Activated CD4-positive, alpha-beta T cell treated with anti-CD3 and anti-CD28 coated beads, Interleukin-2, amount 50 U/mL, for 48 hours (primary cell): ENCODE measurements around the gene FXYD4.
"Not testable (repeated sequence)": the region's sequence is repeated elsewhere in the genome, so short reads cannot be mapped to it uniquely, and the experiment has no call there.

Source experiments
- DNase-seq, 2 experiments: peaks; one replicate each; pipeline ENCODE4 v3.0.0-alpha.2; 2020

FXYD4 gene, protein sequence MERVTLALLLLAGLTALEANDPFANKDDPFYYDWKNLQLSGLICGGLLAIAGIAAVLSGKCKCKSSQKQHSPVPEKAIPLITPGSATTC

DNA sequence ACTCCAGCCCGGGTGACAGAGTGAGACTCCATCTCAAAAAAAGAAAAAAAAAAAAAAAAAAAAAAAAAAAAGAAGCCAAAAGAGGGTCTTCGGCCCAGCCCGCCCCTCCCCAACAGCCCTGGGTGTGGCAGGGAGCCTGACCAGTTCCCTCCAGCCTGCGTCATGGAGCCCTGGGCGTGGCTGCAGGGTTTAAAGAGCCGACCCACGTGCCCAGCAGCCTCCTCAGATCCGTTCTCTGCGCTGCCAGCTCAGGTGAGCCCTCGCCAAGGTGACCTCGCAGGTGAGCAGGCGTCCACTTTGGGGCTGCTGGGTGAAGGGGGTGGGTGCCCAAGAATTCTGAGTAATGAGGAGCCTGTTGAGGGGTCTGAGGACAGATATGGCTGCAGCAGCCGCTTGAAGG is at the start of gene FXYD4:
Gene FXYD4, plus strand, starts transcription at position 219 of the 400 bp plus-strand sequence. CDS start 2,111 bp downstream, outside the sequence.
- no peak for DNase-seq

DNA sequence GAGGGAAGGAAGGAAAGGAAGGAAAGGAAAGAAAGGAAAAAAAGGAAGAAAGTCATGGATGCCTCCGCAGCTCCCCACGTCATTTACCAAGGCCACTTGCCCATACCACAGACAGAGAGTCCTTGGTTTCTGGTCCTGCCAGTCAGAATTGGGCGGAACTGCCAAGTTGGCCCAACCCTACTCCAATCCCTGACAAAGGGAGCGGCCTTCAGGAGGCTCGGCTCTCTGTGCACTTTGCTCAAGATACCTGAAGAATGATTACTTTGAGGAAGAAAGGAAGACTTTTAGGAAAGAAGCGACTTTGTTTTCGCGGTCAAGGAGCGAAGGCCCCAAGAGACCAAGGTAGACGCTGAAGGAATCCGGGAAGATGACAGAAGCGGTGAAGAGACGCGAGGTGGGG is 49.1 kb upstream of the FXYD4 start:
- DNase-seq, result no peak

DNA sequence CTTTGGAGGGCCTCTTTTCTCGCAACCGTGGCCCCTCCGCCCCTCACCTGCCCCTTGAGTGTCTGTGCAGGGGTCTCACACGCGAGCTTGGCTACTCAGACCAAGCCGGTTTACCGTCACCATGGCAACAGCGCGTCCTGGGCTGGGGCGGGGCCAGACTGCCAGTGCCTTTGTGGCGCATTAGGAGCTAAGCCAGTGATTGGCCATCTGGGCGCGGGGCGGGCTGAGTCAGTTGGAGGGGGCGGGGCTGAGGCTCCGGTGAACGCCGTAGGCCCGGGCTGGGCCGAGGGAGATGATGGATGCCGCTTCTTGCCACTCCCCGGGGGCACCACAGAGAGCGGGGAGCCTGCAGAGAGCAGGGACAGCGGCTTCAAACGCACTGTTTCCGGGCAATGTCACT is 48.7 kb upstream of the FXYD4 start:
- DNase-seq, result peak; percentile 87 to 90

DNA sequence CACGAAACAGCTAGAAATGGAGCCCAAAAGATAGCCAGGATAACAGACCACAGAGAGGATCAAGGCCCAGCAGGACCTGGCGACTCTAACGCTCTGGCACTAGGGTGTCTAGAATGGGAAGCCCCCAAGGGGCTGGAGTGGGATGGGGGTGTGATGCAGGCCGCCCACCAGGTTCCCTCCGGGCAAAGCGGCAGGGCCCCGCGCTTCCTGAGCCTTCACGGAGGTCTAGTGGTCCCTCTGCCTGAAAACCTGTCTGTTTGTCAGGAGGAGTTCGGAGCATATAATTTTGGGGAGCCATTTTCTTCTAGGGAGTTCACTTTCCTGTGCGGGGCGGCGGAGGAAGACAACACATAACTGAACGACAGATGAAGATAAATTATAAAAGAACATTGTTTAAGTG is 48.2 kb upstream of the FXYD4 start:
- no peak for DNase-seq

DNA sequence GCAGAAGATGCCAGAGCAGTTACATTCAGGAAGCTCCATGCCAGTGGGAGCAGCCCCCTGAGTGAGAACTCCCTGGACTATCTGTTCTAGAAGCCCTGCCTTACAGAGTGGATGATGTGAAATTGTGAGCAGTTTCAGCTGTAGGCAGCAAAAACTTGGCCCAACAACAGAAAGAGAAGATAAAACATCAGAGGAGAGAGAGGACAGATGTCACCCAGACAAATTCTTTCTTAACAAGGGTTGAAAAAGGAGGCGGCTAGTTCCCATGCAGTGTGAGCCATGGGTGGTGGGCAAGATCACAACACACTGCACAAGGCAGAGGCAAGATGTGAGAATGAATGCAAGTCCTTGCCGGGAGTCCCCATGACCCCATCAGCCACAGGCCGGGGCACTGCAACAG is 46.6 kb upstream of the FXYD4 start:
- DNase-seq, result no peak

DNA sequence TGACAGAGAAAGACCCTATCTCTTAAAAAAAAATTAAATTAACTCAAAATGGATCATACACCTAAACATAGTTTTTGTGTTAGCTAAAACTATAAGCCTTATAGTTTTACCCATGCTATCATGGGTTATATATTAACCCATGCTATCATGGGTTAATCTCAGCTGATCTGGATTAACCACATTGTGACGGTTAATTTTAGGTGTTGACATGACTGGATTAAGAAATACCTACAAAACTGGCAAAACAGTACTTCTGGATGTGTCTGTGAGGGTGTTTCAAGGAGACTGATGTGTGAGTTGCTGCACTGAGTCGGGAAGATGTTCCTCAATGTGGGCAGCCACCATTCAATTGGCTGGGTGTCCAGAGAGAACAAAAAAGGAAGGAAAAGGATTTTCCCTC is 44.3 kb upstream of the FXYD4 start:
- DNase-seq, result no peak

DNA sequence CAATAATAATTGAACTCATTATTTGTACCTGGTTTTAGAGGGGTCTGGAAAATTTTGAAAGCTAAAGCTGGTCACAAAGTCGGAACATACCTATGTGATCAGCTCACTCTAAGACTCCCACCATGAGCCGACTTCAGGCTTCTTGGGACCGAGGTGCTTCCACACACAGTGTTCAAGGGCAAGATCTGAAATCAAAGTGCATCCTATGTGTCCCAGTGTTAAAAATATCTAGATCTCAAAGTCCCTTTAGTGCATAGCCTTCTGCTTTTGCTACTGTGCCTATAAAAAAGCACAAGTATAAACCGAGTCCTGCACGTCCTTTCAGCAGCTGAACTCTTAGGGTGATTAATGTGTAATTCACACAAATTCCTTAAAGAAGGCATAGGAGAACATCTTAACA is 43.5 kb upstream of the FXYD4 start:
- no peak for DNase-seq

DNA sequence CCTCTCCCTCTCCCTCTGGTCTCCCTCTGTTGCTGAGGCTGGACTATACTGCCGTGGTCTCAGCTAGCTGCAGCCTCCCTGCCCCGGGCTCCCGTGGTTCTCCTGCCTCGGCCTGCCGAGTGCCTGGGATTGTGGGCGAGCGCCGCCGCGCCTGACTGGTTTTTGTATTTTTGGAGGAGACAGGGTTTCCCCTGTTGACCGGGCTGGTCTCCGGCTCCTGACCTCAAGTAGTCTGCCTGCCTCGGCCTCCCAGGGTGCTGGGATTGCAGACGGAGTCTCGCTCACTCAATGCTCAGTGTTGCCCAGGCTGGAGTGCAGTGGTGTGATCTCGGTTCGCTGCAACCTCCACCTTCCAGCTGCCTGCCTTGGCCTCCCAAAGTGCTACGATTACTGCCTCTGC is 42.6 kb upstream of the FXYD4 start:
- not testable (repeated sequence) for DNase-seq

DNA sequence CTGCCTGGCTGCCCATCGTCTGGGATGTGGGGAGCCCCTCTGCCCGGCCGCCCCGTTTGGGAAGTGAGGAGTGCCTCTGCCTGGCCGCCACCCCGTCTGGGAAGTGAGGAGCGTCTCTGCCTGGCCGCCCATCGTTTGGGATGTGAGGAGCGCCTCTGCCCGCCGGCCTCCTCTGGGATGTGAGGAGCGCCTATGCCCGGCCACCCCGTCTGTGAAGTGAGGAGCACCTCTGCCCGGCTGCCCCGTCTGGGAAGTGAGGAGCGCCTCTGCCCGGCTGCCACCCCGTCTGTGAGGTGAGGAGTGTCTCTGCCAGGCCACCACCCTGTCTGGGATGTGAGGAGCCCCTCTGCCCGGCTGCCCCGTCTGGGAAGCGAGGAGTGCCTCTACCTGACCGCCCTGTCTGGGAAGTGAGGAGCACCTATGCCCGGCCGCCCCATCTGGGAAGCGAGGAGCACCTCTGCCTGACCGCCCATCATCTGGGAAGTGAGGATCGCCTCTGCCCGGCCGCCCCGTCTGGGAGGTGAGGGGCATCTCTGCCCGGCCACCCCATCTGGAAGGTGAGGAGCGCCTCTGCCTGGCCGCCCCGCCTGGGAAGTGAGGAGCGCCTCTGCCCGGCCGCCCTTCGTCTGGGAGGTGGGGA is 42.1 kb upstream of the FXYD4 start:
- DNase-seq, result not testable (repeated sequence)

DNA sequence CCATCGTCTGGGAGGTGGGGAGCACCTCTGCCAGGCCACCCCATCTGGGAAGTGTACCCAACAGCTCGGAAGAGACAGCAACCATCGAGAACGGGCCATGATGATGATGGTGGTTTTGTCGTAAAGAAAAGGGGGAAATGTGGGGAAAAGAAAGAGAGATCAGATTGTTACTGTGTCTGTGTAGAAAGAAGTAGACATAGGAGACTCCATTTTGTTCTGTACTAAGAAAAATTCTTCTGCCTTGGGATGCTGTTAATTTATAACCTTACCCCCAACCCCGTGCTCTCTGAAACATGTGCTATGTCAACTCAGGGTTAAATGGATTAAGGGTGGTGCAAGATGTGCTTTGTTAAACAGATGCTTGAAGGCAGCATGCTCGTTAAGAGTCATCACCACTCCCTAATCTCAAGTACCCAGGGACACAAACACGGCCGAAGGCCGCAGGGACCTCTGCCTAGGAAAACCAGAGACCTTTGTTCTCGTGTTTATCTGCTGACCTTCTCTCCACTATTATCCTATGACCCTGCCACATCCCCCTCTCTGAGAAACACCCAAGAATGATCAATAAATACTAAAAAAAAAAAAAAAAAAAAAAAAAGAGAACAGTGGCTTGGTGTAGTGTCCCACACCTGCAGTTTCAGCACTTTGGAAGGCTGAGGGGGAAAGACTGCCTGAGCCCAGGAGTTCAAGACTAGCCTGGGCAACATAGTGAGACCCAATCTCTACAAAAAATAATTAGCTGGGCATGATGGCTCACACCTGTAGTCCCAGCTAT is 41.2 kb upstream of the FXYD4 start:
- not testable (repeated sequence) for DNase-seq

DNA sequence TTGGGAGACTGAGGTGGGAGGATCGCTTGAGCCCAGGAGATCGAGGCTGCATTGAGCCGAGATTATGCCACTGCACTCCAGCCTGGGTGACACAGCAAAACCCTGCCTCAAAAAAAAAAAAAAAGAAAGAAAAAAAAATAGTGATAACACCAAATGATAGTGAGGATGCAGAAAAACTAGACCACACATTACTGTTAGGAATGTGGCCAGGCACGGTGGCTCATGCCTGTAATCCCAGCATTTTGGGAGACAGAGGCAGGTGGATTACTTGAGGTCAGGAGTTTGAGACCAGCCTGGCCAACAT is 40.7 kb upstream of the FXYD4 start:
- DNase-seq, result not testable (repeated sequence)

DNA sequence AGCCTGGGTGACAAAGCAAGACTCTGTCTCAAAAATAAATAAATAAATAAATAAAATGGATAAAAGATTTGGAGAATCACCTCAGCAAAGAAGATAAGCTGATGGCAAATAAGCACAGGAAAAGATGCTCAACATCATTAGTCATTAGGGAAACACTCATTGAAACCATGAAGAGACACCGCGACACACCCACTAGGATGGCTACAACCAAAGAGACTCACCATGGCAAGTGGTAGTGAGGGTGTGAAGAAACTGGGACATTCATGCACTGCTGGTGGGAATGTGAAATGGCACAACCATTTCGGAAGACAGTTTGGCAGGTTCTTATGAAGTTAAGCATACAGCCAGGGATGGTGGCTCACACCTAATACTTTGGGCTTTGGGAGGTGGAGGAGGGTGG is 37.8 kb upstream of the FXYD4 start:
- no peak for DNase-seq

DNA sequence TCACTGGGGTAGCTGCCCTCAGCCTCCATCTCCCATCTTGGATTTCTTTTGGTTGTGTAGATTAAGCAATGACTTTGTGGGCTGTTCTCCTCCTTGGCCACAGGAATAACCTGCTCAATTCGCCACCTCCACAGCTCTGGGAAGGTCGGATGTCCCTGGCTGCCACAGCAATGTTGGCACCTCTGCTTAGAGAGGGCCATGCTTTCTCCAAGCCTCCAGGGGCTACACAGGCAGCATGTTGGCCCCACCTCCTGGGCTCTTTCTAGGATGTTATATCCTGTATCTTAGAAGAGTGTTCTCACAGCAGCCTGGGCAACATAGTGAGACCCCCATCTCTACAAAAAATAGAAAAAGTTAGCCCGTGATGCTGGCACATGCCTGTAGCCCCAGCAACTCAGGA is 35.4 kb upstream of the FXYD4 start:
- no peak for DNase-seq

DNA sequence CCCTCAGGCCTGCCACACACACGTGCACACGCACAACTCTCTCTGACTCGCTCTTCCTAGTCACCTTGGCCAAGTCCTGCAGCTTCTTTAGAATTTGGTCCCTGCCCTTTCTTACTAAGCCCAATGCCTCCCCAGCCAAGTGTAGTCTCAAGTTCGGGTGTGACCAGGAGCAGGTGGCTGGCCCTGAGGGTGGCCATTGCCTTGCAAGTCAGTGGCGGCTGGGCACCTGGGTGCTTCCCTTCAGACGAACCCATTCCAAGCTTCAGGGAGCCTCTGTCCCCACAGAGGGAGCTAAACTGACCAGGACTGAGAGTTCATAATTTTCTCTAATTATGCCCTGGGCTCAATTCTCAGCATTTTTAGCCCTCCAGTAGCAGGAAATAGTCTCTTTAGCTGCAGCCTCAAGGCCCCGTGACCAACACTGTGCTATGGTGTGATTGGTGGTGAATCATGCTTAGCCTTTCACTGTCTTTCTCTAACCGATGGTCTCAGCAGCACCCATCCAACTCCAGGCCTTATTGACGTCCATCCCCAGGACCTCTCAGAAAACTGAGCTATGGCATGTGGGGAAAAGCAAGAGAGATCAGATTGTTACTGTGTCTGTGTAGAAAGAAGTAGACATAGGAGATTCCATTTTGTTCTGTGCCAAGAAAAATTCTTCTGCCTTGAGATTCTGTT is 34.7 kb upstream of the FXYD4 start:
- DNase-seq, result no peak

DNA sequence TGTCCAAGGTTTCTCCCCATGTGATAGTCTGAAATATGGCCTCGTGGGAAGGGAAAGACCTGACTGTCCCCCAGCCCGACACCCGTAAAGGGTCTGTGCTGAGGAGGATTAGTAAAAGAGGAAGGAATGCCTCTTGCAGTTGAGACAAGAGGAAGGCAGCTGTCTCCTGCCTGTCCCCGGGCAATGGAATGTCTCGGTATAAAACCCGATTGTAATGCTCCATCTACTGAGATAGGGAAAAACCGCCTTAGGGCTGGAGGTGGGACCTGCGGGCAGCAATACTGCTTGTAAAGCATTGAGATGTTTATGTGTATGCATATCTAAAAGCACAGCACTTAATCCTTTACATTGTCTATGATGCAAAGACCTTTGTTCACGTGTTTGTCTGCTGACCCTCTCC is 33.9 kb upstream of the FXYD4 start:
- DNase-seq, result not testable (repeated sequence)

DNA sequence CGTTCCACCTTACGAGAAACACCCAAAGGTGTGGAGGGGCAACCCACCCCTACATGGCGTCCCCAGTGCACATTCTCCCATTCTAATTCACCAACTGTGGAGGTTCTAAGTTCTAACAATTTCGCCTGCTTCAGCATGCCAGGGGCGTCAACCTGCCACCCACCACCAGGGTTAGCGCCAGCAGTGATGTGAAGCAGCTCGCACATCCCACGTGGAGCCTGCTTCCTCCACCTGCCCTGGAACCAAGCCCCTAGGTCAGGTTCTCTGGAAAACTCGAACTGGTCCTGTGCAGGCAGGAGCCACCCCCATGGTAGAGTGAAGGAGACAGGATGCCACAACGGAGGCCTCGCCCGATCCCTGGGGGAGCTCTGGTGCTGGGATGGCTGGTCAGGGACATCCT is 33.3 kb upstream of the FXYD4 start:
- no peak for DNase-seq

DNA sequence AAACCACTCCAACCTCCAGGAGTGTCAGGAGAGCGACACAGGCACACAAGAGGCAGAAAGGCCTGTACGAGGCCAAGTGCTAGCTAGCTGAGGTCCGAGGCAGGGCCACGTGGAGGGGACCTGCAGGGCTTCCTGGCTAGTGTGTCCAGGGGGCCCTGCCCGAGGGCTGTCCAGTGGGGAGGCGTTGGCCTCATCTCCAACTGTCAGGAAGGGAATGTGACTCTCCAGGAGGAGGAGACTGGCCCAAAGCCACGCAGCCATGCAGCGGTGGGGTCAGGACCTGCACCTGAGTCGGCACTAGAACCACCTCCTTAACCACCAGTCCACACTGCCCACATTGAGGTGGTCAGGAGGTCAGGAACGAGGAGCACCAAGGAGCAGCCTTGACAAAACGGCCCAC is 32.3 kb upstream of the FXYD4 start:
- no peak for DNase-seq

DNA sequence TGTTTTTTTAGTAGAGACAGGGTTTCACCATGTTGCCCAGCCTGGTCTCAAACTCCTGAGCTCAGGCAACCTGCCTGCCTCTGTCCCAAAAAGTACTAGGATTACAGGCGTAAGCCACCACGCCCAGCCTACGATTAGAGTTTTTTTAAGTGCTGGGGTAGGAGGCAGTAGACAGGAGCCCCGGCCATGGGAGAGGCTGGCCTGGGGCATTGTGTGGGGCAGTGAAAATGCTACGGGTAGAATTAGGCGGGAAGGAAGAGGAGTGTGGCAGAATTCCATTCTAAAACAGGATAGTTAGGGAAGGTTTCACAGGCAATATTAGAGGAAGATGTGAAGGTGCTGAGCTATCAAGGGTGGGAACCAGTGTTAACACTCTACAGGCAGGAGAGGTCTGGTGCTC is 31.3 kb upstream of the FXYD4 start:
- DNase-seq, result no peak

DNA sequence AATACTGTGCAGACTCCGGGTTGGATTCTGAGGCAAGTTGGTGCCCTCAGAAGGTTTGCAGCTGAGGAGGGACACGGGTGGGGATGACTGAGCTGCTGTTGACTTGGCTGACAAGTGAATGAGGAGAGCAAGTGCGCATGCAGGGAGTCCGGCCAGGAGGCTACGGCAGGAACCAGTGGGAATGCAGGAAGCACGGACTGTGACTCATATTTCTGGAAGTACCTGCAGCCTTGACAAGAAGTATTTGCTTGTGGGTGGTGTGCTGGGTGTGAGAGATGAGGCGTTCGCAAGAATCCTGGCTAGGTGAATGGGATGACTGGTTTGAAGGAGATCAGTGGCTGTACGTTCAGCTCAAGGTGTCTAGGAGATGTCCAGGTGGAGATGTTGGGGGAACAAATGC is 30.8 kb upstream of the FXYD4 start:
- DNase-seq, result no peak

DNA sequence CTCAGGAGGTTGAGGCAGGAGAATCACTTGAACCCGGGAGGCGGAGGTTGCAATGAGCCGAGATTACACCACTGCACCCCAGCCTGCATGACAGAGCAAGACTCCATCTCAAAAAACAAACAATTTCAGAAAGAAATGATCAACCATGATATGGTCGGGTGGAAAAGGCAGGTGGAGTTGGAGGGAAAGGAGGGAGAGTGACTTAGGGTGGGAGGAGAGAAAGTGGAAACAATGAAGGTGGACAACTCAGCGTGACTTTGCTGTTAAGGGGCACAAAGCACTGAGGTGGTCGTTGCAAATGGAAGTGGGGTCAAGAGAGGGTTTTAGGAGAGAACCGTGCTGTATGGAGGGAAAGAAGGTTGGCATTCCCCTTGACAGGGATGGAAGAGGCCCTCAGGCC is 30.0 kb upstream of the FXYD4 start:
- DNase-seq, result no peak

DNA sequence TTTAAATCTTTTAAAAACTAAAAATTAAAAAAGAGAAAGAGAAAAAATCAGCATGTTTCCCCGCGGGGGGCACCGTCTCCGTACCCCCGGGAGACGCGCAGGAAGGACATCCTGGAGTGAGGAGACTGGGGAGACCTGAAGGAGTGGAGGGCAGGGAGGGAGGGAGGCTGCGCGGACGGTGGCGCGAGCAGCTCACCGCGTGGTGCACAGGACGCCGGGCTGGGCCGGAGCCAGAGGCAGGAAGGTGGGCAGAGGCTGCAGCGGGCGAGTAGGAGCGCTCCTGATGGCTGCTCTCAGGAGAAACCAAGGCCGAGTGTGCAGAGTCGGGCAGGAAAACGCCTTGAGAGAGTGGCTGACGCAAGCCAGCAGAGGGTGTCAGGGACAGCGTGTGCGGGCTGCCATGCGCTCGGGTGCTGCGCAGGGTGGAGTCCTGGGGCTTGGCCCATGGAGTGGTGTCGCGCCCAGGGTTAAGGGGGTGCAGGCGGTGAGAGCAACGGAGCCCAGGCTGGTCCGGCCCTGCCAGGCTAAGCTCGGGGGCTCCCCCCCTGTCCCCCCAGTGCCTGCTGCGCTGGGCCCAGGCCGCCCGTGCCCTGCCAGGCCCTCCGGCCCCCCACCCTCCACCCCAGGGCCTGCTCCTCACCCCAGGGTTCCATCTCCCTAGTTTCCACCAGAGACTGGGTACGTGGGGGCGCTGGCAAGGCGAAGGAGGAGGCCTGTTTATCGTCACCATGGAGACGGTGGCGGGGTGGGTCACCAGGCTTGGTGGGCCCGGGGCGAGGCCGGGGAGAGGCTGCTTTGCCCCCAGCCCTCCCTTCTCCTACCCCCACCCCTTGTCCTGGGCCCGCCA is 28.9 kb upstream of the FXYD4 start:
- DNase-seq, result no peak

DNA sequence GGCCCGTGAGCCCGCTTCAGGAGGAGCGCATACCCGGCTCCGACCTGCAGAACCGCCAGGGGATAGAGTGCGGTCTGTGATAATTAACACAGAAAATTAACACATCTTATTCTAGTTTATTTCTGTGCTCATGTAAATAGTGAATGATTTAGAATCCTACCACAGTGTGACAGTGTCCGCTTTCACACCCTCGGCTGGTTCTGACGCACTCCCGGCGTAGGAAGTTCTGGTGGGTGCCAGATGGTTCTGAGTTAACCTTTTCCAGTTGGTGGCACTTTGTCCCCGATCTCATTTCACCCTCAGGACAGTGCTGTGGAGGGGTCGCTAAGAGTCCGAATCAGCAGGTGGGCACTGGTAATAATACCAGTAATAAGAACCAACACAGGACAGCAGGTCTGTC is 28.3 kb upstream of the FXYD4 start:
- no peak for DNase-seq

DNA sequence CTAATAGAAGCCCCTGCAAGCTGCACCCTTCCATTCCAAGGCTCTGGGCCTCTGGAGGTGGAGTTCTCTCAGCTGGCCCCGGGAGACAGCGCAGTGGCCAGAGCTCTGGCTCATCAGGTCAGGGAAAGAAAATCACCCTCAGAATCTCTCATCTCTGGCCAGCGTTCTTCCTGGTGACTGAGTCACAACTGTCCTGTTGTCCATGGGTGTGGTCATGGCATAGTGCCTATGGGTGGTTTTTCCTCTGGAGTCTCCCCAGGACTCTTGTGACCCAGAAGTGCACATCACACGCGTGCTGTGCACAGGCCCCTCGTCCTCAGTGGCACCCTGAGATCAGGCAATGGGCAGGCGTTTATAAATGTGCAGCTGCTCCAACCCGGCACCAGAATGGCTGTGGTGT is 27.4 kb upstream of the FXYD4 start:
- no peak for DNase-seq
